Measurements from ENCODE around the gene CHST8. TPM values are rescaled to one million over a fixed set of nuclear protein-coding genes. Genes with fewer than 3 reads are reported as not detected.
"Not testable (repeated sequence)": the region's sequence is repeated elsewhere in the genome, so short reads cannot be mapped to it uniquely, and the experiment has no call there.

The CHST8 gene
- total RNA-seq, 4 donors from 2014 or later = 0.66 TPM; not detected in 3

GRCh38 chr19:33613620-33614000 lies 8.1 kb upstream of the CHST8 start:
- H3K4me3 ChIP-seq = no peak overlapping the region
- no peak for TF ChIP-seq POLR2A (IDR thresholded peaks at IDR 0.05; ENCODE audit: low read depth)
- TF ChIP-seq POLR2AphosphoS5 (IDR thresholded peaks at IDR 0.05) = no peak
- TF ChIP-seq EP300 (IDR thresholded peaks at IDR 0.05) = no peak
- no peak for TF ChIP-seq CTCF (IDR thresholded peaks at IDR 0.05)
- no peaks in the 10 kb centered on the region for H3K4me1 ChIP-seq
- intact Hi-C loops (cut with DNase I) = no loop called here
- H3K9me3 ChIP-seq = peaks cover 0 to 10% (median 2%) of the 10 kb centered on the region in 4 donors
- H3K27me3 ChIP-seq = peaks cover 0 to 56% (median 2%) of the 10 kb centered on the region in 4 donors
- 58% methylated on average over 3 of the region's 3 CpGs for WGBS
- H3K27ac ChIP-seq (replicated peaks in 1 of 4) = no peak overlapping the region
- no peaks in the 10 kb centered on the region for H3K36me3 ChIP-seq
- DNase-seq (ENCODE audit: extremely low spot score) = no peak

GRCh38 chr19:33616346-33616745 lies 5.4 kb upstream of the CHST8 start:
- TF ChIP-seq EP300 (IDR thresholded peaks at IDR 0.05) (no peak), POLR2A (IDR thresholded peaks at IDR 0.05; ENCODE audit: low read depth) (no peak), CTCF (IDR thresholded peaks at IDR 0.05) (no peak), POLR2AphosphoS5 (IDR thresholded peaks at IDR 0.05) (no peak)
- H3K27me3 ChIP-seq = peaks cover 0 to 80% (median 2%) of the 10 kb centered on the region in 4 donors
- intact Hi-C loops (cut with DNase I) = no loop called here
- DNase-seq (ENCODE audit: extremely low spot score) = no peak
- WGBS = 91% methylated on average over 4 of the region's 4 CpGs
- H3K27ac ChIP-seq (replicated peaks in 1 of 4) = no peak overlapping the region
- no peak overlapping the region for H3K4me3 ChIP-seq
- no peaks in the 10 kb centered on the region for H3K36me3 ChIP-seq
- H3K4me1 ChIP-seq = peaks cover 0 to 4% (median 2%) of the 10 kb centered on the region in 4 donors
- H3K9me3 ChIP-seq = no peaks in the 10 kb centered on the region

GRCh38 chr19:33616857-33617256 lies 4.9 kb upstream of the CHST8 start:
- no peak for DNase-seq (ENCODE audit: extremely low spot score)
- Histone ChIP-seq H3K4me3 (no peak overlapping the region), H3K27ac (replicated peaks in 1 of 4) (no peak overlapping the region), H3K36me3 (no peaks in the 10 kb centered on the region), H3K9me3 (no peaks in the 10 kb centered on the region), H3K4me1 (peaks cover 0 to 10% (median 7%) of the 10 kb centered on the region in 4 donors), H3K27me3 (peaks cover 0 to 81% (median 2%) of the 10 kb centered on the region in 4 donors)
- WGBS = 82% methylated on average over 4 of the region's 4 CpGs
- intact Hi-C loops (cut with DNase I) = no loop called here
- TF ChIP-seq POLR2AphosphoS5 (IDR thresholded peaks at IDR 0.05) (no peak), POLR2A (IDR thresholded peaks at IDR 0.05; ENCODE audit: low read depth) (no peak), EP300 (IDR thresholded peaks at IDR 0.05) (no peak), CTCF (IDR thresholded peaks at IDR 0.05) (no peak)

GRCh38 chr19:33618363-33618762 lies 3.4 kb upstream of the CHST8 start:
- 85% methylated on average over 2 of the region's 2 CpGs for WGBS
- H3K27ac ChIP-seq (replicated peaks in 1 of 4); DNase-seq (ENCODE audit: extremely low spot score); H3K36me3 ChIP-seq; intact Hi-C loops (cut with DNase I); H3K9me3 ChIP-seq; H3K4me3 ChIP-seq: not testable (repeated sequence)
- peaks cover 13 to 25% (median 22%) of the 10 kb centered on the region in 4 donors for H3K4me1 ChIP-seq
- H3K27me3 ChIP-seq = peaks cover 0 to 90% (median 15%) of the 10 kb centered on the region in 4 donors

GRCh38 chr19:33618884-33619283 lies 2.9 kb upstream of the CHST8 start:
- Histone ChIP-seq H3K27ac (replicated peaks in 1 of 4) (no peak overlapping the region), H3K4me3 (no peak overlapping the region), H3K4me1 (peaks cover 13 to 26% (median 23%) of the 10 kb centered on the region in 4 donors), H3K9me3 (no peaks in the 10 kb centered on the region), H3K27me3 (peaks cover 0 to 90% (median 18%) of the 10 kb centered on the region in 4 donors), H3K36me3 (no peaks in the 10 kb centered on the region)
- DNase-seq (ENCODE audit: extremely low spot score) = no peak
- intact Hi-C loops (cut with DNase I) = no loop called here
- TF ChIP-seq EP300 (IDR thresholded peaks at IDR 0.05) = no peak
- no peak for TF ChIP-seq POLR2A (IDR thresholded peaks at IDR 0.05; ENCODE audit: low read depth)
- TF ChIP-seq CTCF (IDR thresholded peaks at IDR 0.05) = no peak
- no peak for TF ChIP-seq POLR2AphosphoS5 (IDR thresholded peaks at IDR 0.05)
- 63% methylated on average over 3 of the region's 5 CpGs for WGBS
